ENCODE data around the gene SUGCT.

Gene SUGCT

GRCh38 chr7:40757109-40757508, 622.3 kb downstream of the SUGCT start:
- no peak for DNase-seq

DNA sequence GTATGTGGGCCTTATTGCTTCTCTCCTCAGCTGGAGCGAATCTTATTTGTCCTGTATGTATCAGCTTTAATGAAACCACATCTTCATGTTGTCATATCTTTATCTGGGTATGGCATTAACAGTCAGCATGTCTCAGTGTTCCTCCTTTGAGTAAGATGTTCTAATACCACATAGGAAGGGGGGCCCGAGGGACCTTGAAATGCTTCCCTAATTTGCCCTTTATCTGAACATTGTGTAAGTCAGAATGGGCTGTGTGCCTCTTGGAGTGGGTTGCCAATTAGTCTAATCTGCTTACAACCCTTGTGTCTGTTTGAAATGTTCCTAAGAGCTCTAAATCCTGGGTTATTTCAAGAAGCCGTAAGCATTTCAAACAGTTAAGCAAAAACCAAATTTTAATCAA, 623.8 kb downstream of the SUGCT start:
- no peak for DNase-seq

- DNase-seq = no peak
These were observed 625.6 kb downstream of the SUGCT start for GRCh38 chr7:40760293-40760964.

- no peak for DNase-seq
These were observed 626.2 kb downstream of the SUGCT start for GRCh38 chr7:40760987-40761386.

DNA sequence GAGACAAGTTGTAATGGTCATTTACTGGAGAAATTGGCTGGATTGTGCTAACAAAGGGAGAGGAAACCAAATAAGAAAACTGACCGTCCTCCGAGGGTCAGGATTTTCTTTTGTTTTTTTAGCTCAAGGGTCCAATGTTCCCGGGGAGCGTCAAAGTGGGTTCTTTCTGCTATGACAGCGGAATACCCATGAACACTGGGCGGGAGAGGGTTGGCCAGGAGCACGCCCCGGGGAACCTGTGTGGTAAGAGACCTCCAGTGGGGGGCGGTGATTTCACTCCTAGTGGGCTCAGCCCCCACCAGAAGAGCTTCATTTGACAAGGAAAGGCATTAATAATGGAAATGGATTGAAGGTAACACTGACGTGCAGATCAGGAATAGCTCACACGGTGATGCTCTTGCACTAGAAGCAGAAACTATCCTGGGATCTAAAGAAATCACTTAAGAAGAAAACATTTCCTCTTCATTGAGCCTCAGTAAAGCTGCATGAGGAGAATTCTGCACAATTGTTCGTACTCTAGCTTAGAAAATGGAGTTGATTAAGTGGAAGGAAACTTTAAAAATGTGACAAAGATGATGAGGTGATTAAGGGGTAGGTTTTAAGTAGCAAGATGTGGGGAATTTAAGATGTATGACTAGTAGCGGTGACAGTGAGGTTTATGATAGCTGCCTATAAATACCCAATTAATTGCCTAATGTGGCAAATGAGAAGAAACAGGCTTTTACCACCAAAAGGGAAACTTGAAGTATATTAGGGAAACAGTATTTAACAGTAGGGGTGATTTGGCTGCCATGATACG, 627.2 kb downstream of the SUGCT start:
- DNase-seq = no peak

DNA sequence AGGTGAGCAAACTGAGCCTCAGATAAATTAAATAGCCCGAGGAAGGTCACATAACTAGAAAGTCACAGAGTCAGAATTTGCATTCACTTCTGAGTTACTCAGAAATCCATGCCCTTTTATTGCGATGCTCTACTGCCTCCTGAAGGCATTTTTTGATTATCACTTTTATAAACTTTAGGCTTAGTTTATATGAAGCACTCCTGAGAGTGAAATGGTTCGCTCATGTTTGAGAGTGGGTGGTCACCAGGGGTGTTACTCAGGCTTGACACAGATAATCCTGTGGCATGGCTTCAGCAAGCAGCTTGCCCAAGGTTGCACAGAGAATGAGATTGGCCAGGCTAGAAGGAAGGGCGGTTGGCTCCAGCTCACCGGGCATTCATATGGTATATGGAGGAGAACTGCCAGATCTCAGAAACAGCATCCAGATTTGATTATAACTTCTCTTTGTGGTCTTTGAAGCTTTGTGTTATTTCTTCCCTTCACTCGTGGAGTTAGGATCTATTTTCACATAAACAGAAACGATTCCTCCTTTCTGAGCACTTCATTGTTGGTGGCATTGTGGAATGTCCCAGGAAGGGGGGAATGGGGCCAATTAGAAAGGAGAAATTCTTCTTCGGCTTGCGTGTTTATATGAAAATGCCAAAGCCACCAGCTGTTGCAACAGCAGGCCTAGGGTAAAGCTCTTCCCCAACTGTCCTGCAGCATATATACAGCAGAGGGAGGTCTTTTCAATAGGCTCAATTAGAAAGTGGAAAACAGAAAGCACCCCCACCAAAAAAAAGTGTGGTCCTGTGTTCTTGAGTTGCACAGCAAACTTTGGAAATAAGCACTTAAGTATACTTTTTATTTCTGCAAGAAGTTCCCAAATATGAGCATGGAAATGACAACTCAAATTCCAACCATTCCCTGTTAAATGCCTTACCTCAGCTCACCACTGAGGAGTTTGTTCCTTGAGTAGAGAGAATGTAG, 628.8 kb downstream of the SUGCT start:
- DNase-seq = no peak

DNA sequence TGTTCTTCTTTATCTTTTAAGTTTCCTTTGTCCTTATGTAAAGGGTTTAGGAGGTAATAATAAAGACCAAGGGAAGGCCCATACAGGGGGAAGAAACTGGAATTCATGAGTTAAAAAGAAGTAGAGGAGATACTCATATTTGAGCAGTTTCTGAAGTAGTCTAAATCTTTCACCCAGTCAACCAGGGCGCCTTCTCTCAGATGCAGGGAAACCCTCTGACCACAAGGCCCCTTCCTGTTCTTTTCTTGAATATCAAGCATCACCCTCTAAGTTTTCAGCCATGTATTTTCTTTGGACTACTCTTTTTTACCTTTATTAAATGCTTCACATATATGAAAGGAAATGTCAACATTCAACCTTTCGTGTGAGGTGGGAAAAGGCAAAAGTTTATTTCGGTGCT, 630.8 kb downstream of the SUGCT start:
- no peak for DNase-seq

- no peak for DNase-seq
These were observed 637.3 kb downstream of the SUGCT start for GRCh38 chr7:40772096-40772495.

GRCh38 chr7:40773656-40774055, 638.9 kb downstream of the SUGCT start:
- DNase-seq = no peak

GRCh38 chr7:40775877-40776276, 641.1 kb downstream of the SUGCT start:
- DNase-seq = no peak

DNA sequence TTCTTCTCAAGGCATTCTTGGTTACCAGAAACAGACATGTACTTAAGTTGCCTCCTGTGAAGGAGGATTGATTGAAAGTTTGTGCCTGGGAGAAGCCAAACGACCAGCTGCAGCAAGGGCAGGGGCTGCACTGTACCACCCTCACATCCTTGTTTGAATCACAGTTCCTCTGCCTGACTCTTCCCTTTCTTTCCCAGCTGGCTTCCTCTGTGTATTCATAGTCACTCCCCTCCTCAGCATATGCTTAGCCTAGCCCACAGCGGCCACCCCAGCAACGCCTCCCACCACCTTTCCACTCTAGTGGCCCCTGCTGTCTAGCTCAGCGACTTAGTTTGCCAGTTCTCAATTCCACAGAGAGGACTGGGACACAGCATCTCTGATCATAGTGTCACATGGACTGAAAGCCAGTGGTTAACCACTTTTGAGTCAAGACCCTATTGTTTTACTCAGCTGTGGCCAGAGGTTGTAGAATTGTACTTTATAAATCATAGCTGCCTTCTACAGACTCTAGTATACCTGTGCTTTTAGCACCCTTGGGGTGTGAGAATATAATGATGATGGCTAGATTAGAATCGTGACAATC, 643.0 kb downstream of the SUGCT start:
- DNase-seq = no peak

DNA sequence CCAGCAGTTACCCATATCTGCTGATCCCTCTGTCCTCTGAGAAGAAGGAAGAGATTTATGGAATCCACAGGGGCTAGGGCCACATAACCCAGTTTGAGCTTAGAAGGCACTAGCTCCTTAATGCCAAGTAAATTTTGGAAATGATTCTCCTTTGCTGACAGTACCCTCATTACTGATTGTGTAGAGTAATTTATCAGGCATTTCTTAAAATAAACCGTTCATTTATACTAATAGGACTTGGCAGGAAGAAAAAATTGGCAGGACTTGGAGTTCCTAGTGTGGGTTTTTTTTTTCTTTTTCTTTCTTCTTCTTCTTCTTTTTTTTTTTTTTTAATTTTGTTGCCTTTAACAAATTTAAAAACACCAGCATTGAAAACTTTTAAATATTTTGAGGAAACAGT, 645.7 kb downstream of the SUGCT start:
- no peak for DNase-seq

DNA sequence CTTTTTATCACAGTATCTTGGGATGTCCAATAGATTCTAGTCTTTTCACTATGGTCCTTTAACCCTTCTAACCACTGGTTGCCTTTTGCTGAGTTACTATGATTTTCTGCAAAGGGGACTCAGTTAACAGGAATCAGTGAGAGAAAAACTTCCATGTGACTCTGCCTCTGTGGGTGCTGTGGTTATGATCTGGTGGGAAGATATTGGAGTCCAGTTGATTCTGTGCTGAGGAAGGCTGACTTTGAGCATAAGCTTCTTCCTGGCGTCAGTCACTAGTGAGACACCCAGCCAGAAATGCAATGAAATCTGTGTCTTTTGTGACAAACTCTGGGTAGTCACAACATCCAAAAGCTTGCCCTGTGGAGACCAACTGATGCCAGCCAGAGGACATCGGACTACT, 648.0 kb downstream of the SUGCT start:
- no peak for DNase-seq

DNA sequence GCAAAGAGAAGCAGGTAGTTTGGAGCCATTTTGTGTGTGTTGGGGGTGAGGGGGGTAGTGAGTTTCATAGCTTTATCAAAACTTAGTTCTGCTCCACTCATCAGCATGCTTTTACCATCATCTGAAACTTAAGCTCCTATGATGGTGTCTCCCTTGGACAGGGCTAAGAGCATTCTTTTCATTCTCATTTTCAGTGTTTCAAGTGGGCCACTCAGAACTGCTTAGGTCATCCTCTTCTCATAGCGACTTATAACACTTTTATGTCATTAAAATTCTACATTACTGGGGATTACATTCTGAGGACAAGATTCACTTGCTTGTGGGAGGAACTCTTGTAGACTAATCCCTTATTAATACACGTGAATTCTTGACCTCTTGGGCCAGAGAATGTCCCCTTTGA, 649.4 kb downstream of the SUGCT start:
- no peak for DNase-seq

GRCh38 chr7:40786909-40787308, 652.1 kb downstream of the SUGCT start:
- no peak for DNase-seq

DNA sequence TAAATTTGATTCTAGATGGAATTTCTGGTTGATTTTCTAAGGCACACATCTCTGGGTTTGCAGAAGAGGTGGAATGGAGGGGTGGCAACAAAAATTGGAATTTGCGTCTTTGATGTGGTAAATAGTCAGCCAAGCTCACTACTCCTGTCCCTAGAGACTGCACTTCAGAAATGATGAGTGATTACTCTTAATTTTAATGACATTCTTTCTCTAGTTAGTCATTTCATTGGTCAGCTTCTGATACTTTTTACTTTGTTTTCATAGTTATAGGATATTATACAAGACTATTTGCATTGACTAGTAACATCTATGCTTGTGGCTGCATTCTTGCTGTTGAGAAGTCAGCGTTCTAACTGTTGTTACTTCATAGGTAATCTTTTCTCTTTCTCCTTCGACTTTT, 658.3 kb downstream of the SUGCT start:
- no peak for DNase-seq

GRCh38 chr7:40795607-40796006, 660.8 kb downstream of the SUGCT start:
- DNase-seq = no peak

GRCh38 chr7:40796723-40797122, 661.9 kb downstream of the SUGCT start:
- DNase-seq = no peak

DNA sequence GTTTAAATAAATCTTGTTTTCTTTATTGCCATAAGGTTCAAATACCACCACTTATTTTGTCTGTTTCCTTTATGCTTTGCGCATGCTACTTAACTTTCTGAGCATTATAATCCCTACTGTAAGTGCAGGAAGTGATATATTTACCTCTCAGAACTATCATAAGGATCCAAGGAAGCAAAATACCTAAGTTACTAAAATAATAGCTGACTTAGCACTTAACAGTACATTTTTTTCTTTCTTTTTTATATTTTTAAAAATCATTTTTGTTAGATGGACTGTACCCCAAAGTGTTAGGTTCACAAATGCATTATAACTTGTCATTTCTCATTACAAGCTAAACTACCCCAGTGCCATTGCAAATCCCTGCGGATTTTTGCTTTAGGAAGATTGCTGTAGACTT, 663.8 kb downstream of the SUGCT start:
- DNase-seq = no peak

DNA sequence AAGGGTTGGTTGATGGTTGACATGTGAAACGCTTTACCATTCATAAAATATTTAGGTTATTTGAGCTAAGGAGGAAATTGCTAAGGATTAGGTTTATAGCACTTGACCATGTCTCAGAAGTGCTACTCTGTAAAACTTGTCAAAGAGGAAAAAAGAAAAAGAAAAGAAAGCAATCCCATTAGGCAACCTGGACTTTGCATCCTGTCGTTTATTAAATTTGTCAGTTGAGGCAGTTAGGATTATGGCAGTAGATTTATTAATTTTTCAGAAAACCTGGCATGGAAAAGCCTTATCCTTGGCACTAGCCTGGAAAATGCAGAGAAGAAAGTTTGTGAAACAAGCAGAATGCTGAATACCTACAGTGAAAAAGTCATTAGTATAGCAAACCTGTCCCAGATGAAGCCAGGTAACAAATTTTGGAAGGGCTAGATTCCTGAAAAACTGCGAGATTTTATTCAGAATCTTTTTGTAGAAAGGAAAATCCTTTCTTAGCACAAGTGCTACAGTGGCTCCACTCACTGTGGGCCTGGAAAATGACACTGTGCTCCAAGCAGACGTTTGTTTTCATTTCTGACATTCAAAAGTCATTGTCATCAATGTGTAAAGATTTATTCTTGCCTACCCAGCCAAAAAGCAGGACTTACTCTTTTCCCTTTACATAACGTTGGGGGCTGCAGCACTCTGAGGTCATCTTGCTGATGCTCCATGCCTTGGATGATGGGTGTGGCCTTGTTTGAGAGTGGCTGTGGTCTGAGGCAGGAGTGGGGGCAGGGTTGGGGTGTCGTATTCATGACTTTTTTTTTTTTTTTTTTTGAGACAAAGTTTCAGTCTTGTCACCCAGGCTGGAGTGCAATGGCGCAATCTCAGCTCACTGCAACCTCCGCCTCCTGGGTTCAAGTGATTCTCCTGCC, 664.9 kb downstream of the SUGCT start:
- DNase-seq = no peak

- no peak for DNase-seq
These were observed 666.0 kb downstream of the SUGCT start for GRCh38 chr7:40800771-40801170.

GRCh38 chr7:40802497-40802896, 667.7 kb downstream of the SUGCT start:
- DNase-seq = peak; percentile 17

Measured in suppressor macrophage treated with lipopolysaccharide for 4 hours (primary cell).